HG03095 (cell line): ENCODE results near the gene RALGPS2.
A peak's percentile ranks its signal among the peaks of the same experiment; 100 is the strongest.
"Not testable (repeated sequence)": the region's sequence is repeated elsewhere in the genome, so short reads cannot be mapped to it uniquely, and the experiment has no call there.

Source experiments
- ATAC-seq: cut with Tn5 transposase; IDR thresholded peaks from one replicate; pipeline ENCODE4 v1.9.1; 2021; ENCODE audit warnings: moderate library complexity; ENCODE audit not compliant: unreplicated experiment

RALGPS2 gene

DNA sequence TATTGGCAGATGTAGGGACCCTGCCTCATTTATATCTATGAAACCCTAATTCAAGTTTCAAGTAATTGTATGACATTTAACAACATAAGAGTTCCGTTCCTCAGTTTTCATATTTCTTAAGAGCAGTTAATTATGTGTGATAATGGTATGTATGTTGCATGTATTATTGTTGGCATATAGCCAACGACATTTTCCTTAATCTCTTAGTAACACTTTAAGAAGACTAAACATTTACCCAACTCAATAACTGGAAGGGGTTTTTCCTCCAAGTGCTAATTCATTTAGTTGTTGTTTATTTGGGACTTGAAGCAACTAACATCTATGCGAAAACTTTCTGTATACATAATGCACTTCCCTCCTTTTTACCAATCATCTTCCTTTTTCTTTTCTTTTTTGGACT, 1.5 kb upstream of the RALGPS2 start:
- no peak for ATAC-seq

DNA sequence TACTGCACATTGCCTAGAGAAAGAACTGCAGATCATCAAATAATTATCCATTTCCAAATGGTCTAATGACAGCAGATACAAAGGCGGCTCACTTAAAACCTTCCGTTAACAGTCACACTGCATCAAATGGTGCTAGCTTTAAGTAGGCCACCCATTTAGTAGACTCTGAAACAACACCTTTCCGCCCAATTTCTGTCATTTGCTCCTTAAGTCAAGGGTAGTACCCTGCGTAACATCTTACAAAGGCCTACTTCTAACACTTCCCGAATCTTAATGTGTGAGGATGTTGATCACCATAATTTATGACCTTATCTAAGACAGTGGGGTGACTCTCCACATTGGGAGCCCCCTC, 692 bp upstream of the RALGPS2 start:
- no peak for ATAC-seq

DNA sequence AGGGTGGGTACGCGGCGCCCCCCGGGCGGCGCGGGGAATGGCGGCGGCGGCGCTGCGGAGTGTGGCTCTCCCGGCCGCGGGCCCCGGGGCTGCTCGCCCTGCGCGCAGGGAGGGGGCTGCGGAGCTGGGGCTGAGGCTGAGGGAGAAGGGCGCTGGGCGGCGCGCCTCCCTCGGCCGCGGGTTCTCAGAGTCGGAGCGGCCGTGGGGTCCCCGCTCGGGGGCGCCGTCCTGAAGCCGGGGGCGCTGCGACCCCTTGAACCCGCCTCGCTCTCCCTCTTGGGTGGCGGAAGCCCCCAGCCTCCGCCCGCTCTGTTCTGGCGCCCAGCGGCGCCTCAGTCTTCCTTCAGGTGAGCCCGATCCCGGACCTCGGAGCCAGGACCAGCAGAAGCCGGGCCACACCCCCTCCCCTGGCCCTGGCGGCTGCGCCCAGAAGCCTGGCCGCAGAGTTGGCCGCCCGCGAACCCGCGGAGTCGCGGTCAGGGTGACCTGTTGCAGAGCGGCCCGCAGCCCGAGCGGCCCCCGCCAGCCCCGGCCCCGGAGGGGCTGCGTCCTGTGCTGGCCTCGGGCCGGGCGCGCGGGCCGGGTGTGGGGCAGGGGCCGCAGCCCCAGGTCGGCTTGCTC, 532 bp downstream of the RALGPS2 start:
- peak; percentile 35 for ATAC-seq

DNA sequence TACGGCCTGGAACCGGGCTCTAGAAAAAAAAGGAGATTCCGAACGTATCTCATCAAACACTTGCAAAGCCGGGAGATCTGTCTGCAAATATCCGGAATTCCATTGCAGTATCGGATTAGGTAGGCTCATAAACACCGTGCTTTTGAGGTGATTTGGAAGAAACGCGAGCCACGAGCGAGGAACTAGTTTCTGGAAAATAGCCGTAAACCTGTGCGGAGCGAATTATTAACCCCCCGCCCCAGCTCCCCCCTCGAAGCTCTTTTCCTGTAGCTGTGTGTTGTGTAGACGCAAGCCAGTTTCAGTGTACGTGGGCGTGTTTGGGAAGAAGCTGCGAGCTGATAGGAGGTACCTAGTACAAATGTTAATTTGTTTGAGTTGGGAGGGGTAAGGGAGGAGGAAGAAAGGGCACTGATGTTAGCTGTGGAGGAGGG, 1.1 kb downstream of the RALGPS2 start:
- peak; percentile 63 for ATAC-seq

GRCh38 chr1:178726545-178726944, 1.5 kb downstream of the RALGPS2 start:
- ATAC-seq, result no peak

DNA sequence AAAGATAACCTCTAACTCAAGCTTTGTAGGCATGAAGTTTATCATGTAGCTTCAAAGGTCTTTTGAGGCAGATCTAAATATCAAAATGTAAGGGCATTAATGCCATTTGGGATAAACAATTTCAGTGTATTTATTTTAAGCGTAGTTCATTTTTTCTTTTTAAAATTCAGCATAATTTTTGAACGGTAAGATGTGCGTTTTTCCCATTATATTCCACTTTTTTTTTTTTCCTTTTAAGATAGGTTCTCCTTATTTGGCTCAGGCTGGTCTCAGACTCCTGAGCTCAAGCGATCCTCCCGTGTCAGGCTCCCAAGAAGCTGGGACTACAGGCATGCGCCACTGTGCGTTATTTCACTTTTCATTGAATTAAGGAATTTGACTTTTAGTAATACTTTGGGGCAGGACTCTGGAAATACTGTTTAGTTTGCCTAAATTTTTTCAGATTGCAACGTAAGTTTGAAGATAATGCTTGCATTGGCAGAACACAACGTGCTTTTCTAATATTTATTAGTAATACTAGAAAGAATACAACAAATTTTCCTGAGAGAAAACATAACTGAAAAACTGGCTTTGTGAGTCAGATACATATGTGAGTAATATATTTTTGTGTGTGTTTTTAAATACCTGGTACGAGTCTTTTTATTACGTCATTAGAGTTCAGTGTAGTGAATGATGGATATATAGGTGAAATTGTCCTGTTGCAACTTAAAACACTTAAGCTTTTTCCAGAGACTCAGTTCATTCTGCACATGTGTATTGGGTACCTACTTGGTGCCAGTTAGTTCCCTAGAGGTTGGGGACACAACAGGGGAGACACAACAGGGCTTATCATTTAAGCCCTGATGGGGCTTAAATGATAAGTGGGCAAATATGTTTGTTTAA, 2.2 kb downstream of the RALGPS2 start:
- ATAC-seq, result no peak

DNA sequence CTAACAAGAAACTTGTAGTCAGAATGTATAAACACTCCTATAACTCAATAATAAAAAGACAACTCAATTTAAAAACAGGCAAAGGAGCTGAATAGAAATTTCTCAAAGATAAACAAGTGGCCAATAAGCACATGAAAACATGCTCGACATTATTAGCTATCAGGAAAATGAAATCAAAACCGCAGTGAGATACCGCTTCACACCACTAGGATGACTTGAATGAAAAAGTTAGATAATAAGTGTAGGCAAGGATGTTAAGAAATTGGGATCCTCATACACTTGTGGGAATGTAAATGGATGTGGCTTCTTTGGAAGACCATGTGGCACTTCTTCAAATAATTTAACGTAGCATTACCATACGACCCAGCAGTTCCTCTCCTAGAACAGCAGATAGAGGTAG, 8.9 kb downstream of the RALGPS2 start:
- no peak for ATAC-seq

GRCh38 chr1:178738780-178739179, 13.7 kb downstream of the RALGPS2 start:
- no peak for ATAC-seq

GRCh38 chr1:178739285-178740045, 14.4 kb downstream of the RALGPS2 start:
- no peak for ATAC-seq

DNA sequence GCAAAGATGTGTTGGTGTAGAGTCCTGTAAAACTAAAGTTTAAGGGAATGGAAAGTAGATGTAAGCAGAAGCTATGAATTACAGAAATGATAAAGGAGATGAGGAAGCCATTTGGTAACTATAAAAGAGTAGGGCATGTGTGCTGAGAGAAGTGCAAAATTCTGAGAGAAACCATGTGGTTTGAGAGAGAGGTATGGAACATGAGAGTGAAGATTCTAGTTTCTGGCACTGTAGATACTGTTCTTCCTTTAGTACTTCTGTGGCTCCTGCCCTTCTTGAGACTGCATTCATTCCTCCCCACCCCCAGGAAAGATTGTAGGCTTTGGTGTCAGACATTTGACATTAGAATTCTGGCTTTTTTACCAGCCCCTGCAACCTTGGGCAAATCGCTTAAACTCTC, 15.4 kb downstream of the RALGPS2 start:
- no peak for ATAC-seq

- no peak for ATAC-seq
Measured at GRCh38 chr1:178740924-178741323, 15.9 kb downstream of the RALGPS2 start.

DNA sequence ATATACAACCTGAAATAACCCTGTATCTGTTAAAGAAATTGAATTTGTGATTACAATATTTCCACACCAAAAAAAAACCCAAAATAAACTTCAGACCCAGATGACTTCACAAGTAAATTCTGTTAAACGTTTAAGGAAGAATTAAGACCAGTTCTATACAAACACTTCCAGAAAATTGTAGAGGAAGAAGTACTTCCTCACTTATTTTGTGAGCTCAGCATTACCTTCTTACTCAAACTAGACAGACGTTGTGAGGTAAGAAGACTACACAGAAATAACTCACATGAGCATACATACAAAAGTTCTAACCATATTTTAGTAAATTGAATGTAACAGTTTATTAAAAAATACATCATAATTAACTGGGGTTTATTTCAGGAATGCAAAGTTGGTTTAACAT, 18.8 kb downstream of the RALGPS2 start:
- ATAC-seq, result no peak

GRCh38 chr1:178745260-178745659, 20.2 kb downstream of the RALGPS2 start:
- ATAC-seq, result no peak

- no peak for ATAC-seq
Measured at GRCh38 chr1:178746345-178746744, 21.3 kb downstream of the RALGPS2 start.

- ATAC-seq, result not testable (repeated sequence)
Measured at GRCh38 chr1:178747361-178747760, 22.3 kb downstream of the RALGPS2 start.

DNA sequence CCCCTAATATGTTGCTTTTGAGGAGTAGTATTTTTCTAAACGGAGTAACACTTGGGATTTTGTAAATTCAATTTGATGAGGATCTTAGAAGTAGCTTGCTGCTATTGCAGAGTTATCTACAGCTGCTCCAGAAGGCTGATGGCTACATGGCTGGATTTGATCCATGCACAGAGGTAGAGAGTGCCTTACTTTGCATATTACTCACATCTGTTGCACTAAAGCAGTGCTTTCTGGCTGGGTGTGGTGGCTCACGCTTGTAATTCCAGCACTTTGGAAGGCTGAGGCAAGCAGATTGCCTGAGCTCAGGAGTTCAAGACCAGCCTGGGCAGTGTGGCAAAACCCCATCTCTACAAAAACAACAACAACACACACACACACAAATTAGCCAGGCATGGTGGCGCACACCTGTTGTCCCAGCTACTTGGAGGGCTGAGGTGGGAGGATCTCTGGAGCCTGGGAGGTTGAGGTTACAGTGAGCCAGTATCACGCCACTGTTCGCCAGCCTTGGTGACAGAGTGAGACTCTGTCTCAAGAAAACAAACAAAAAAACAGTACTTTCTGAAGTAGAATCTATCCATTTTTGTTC, 24.6 kb downstream of the RALGPS2 start:
- no peak for ATAC-seq

DNA sequence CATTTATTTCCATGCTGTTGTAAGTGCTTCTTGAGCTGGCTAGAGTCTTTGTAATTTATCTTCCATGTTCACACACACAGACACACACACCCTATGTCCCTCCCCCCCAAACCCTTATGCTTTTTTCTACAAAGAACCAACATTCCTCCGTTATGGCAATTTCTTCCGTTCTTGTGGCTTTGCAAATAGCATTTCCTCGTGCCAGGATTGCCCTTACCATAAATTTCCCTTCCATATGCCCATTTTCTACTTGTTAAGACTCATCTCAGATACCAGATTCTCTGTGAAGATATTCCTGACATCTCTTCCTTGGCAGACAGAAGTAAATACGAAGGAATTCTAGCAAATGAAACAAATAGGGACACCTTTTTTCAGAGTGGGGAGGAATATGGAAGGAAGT, 26.0 kb downstream of the RALGPS2 start:
- no peak for ATAC-seq

- no peak for ATAC-seq
Measured at GRCh38 chr1:178752891-178753290, 27.8 kb downstream of the RALGPS2 start.

DNA sequence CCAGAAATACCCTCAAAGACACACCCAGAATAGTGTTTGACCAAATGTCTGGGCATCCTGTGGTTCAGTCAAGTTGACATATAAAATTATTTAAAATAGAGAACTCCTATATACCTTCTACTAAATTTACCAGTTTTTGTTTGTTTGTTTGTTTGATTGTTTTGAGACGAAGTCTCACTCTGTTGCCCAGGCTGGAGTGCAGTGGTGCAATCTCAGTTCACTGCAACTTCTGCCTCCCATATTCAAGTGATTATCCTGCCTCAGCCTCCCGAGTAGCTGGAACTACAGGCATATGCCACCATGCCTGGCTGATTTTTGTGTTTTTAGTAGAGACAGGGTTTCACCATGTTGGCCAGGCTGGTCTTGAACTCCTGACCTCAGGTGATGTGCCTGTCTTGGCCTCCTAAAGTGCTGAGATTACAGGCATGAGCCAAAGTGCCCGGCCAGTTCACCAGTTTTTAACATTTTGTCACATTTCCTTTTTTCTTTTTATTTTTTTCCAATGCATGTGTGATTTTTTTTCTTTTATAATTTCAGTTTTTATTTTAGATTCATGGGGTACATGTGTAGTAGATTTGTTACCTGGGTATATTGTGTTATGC, 29.7 kb downstream of the RALGPS2 start:
- ATAC-seq, result not testable (repeated sequence)

DNA sequence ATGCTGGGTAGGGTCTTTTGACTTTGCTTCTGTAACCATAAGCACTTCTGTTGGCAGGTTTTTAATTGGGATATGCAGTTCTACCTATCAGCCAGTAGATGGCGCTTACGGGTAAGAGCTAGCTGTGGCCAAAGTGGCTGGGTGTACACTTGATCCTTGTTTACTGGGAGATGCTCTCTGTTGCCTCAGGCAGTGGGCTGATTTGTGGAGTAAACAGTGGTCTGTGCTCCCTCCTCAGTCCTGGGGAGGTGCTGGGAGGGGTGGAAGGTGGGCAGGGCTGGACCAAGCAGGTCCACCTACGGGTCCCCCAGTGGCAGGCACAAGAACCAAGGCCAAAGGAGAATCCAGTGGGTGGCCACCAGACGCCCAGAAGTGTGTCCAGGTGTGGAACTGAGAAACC, 43.4 kb downstream of the RALGPS2 start:
- no peak for ATAC-seq

DNA sequence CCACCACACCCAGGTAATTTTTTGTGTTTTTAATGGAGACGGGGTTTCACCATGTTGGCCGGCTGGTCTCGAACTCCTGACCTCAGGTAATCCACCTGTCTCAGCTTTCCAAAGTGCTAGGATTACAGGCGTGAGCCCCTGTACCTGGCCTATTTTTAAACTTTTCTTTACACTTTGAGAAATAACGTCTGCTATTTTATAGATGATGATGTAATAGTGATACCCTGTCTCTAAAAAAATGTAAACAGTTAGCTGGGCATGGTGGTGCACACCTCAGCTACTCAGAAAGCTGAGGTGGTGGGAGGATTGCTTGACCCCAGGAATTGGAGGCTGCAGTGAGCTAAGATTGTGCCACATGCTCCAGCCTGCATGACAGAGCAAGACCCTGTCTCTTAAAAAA, 47.9 kb downstream of the RALGPS2 start:
- no peak for ATAC-seq
